ENCODE data around the gene THEM4.
A peak's percentile ranks its signal among the peaks of the same experiment; 100 is the strongest.

Gene THEM4

GRCh38 chr1:151825751-151826660 is 83.3 kb downstream of the THEM4 start:
- intact Hi-C loops (cut with DNase I), result no loop called here
- peak in 1 of 10 donors; percentile 79 for DNase-seq

GRCh38 chr1:151825204-151825603 is 84.1 kb downstream of the THEM4 start:
- intact Hi-C loops (cut with DNase I), result no loop called here

More at GRCh38 chr1:151825204-151825603, 84.1 kb downstream of the THEM4 start:
- peak in 1 of 10 donors; percentile 83 for DNase-seq

Measured in posterior cingulate gyrus (tissue), 11 donors.